Nephron (organoid): ENCODE data around the gene PPP2R5E.

Source experiments
- H3K27ac Mint-ChIP-seq, 3 experiments: 2 replicates each; pipeline ENCODE4 v1.8.0; 2020; ENCODE audit warnings: mixed read lengths in 3 of 3, mild to moderate bottlenecking in 2 of 3, moderate library complexity in 1 of 3
- H3K27me3 Mint-ChIP-seq: 2 replicates; pipeline ENCODE4 v1.8.0; 2021; ENCODE audit warnings: low read depth, mild to moderate bottlenecking, moderate library complexity, mixed read lengths
- H3K36me3 Mint-ChIP-seq: 2 replicates; pipeline ENCODE4 v1.8.0; 2020; ENCODE audit warnings: low read depth, mixed read lengths
- H3K4me1 Mint-ChIP-seq: 2 replicates; pipeline ENCODE4 v1.8.0; 2020; ENCODE audit warnings: mixed read lengths
- H3K4me3 Mint-ChIP-seq, 3 experiments: 2 replicates each; pipeline ENCODE4 v1.8.0; 2020; ENCODE audit warnings: mild to moderate bottlenecking in 3 of 3, mixed read lengths in 3 of 3, moderate library complexity in 2 of 3
- H3K9me3 Mint-ChIP-seq: 2 replicates; pipeline ENCODE4 v1.8.0; 2020; ENCODE audit warnings: mixed read lengths
- CTCF ChIP-seq, 3 experiments: fragments of 200-600 bp; sonication (generic); IDR thresholded peaks; one replicate each; pipeline ENCODE4 v1.5.0; 2021; ENCODE audit warnings: antibody characterized with exemption in 3 of 3; ENCODE audit not compliant: unreplicated experiment in 3 of 3

PPP2R5E gene

GRCh38 chr14:63475761-63476160 is 67.4 kb downstream of the PPP2R5E start:
- no peak for TF ChIP-seq CTCF (IDR thresholded peaks at IDR 0.05; ENCODE audit: unreplicated experiment in 3 of 3)
- H3K36me3 Mint-ChIP-seq, result no peaks in the 10 kb centered on the region
- H3K9me3 Mint-ChIP-seq, result no peaks in the 10 kb centered on the region
- H3K27me3 Mint-ChIP-seq, result no peaks in the 10 kb centered on the region
- peaks cover 9% of the 10 kb centered on the region for H3K4me1 Mint-ChIP-seq
- peak overlapping the region in 1 of 3 experiments; percentile 24 for H3K27ac Mint-ChIP-seq
- no peak overlapping the region for H3K4me3 Mint-ChIP-seq

- H3K27ac Mint-ChIP-seq, result no peak overlapping the region
- H3K4me3 Mint-ChIP-seq, result no peak overlapping the region
- no peaks in the 10 kb centered on the region for H3K27me3 Mint-ChIP-seq
- H3K4me1 Mint-ChIP-seq, result peaks cover 9% of the 10 kb centered on the region
- no peaks in the 10 kb centered on the region for H3K9me3 Mint-ChIP-seq
- H3K36me3 Mint-ChIP-seq, result no peaks in the 10 kb centered on the region
- TF ChIP-seq CTCF (IDR thresholded peaks at IDR 0.05; ENCODE audit: unreplicated experiment in 3 of 3), result no peak
These were observed 68.3 kb downstream of the PPP2R5E start for GRCh38 chr14:63474844-63475243.

- Mint-ChIP-seq H3K4me3 (no peak overlapping the region), H3K4me1 (peaks cover 9% of the 10 kb centered on the region), H3K9me3 (no peaks in the 10 kb centered on the region), H3K27ac (no peak overlapping the region), H3K27me3 (no peaks in the 10 kb centered on the region), H3K36me3 (no peaks in the 10 kb centered on the region)
- no peak for TF ChIP-seq CTCF (IDR thresholded peaks at IDR 0.05; ENCODE audit: unreplicated experiment in 3 of 3)
These were observed 69.1 kb downstream of the PPP2R5E start for GRCh38 chr14:63474111-63474510.

GRCh38 chr14:63472986-63473788 is 70.0 kb downstream of the PPP2R5E start:
- Mint-ChIP-seq H3K36me3 (no peaks in the 10 kb centered on the region), H3K9me3 (no peaks in the 10 kb centered on the region), H3K27ac (no peak overlapping the region), H3K27me3 (no peaks in the 10 kb centered on the region), H3K4me3 (no peak overlapping the region), H3K4me1 (peaks cover 9% of the 10 kb centered on the region)
- TF ChIP-seq CTCF (IDR thresholded peaks at IDR 0.05; ENCODE audit: unreplicated experiment in 3 of 3), result no peak

GRCh38 chr14:63470962-63471793 is 72.0 kb downstream of the PPP2R5E start:
- Mint-ChIP-seq H3K4me3 (no peak overlapping the region), H3K9me3 (no peaks in the 10 kb centered on the region), H3K27ac (no peak overlapping the region), H3K27me3 (no peaks in the 10 kb centered on the region), H3K4me1 (peaks cover 9% of the 10 kb centered on the region), H3K36me3 (no peaks in the 10 kb centered on the region)
- TF ChIP-seq CTCF (IDR thresholded peaks at IDR 0.05; ENCODE audit: unreplicated experiment in 3 of 3), result no peak
